ENCODE measurements around the gene ZNF484. TPM values are rescaled to one million over a fixed set of nuclear protein-coding genes. Genes with fewer than 3 reads are reported as not detected.
"Not testable (repeated sequence)": the region's sequence is repeated elsewhere in the genome, so short reads cannot be mapped to it uniquely, and the experiment has no call there.

Gene ZNF484
- total and polyA plus RNA-seq, 5 donors from 2014 or later: 3.7 to 16.5 (median 4.9) TPM

GRCh38 chr9:92796337-92796804 is 81.5 kb downstream of the ZNF484 start:
- not testable (repeated sequence) for H3K4me1 ChIP-seq (ENCODE audit: control insufficient read depth, insufficient read depth, low read length, poor library complexity, severe bottlenecking); ATAC-seq (ENCODE audit: low read depth in 2 of 2); H3K36me3 ChIP-seq (ENCODE audit: control insufficient read depth, insufficient read depth, low read length); H3K36me3 Mint-ChIP-seq; H3K9me3 ChIP-seq (ENCODE audit: control insufficient read depth in 2 of 2, low read length in 2 of 2); H3K27me3 ChIP-seq (ENCODE audit: control insufficient read depth, insufficient read depth, low read length); DNase-seq; H3K4me1 Mint-ChIP-seq; H3K27ac ChIP-seq (ENCODE audit: insufficient read depth, low read length, poor library complexity, severe bottlenecking); H3K4me3 Mint-ChIP-seq; H3K9me3 Mint-ChIP-seq; H3K4me3 ChIP-seq (ENCODE audit: low read depth, low read length)
- Mint-ChIP-seq H3K27me3 (peaks cover 36% of the 10 kb centered on the region), H3K27ac (peak overlapping the region in 1 of 3 donors; percentile 57)

- peaks cover 36% of the 10 kb centered on the region for H3K27me3 Mint-ChIP-seq
- no peak for ATAC-seq (ENCODE audit: low read depth in 2 of 2)
Measured at GRCh38 chr9:92795598-92796336, 82.1 kb downstream of the ZNF484 start.

More at GRCh38 chr9:92795598-92796336, 82.1 kb downstream of the ZNF484 start:
- Mint-ChIP-seq H3K4me3 (no peak overlapping the region), H3K27ac (peak overlapping the region in 1 of 3 donors; percentile 57), H3K9me3 (no peaks in the 10 kb centered on the region), H3K4me1 (peaks cover under 1 to 3% (median 2%) of the 10 kb centered on the region in 4 donors), H3K36me3 (no peaks in the 10 kb centered on the region)
- H3K27me3 ChIP-seq (ENCODE audit: control insufficient read depth, insufficient read depth, low read length): peaks cover 6% of the 10 kb centered on the region
- no peak overlapping the region for H3K4me3 ChIP-seq (ENCODE audit: low read depth, low read length)
- H3K36me3 ChIP-seq (ENCODE audit: control insufficient read depth, insufficient read depth, low read length): no peaks in the 10 kb centered on the region
- no peak overlapping the region for H3K27ac ChIP-seq (ENCODE audit: insufficient read depth, low read length, poor library complexity, severe bottlenecking)
- H3K9me3 ChIP-seq (ENCODE audit: control insufficient read depth in 2 of 2, low read length in 2 of 2): no peaks in the 10 kb centered on the region
- peaks cover under 1% of the 10 kb centered on the region for H3K4me1 ChIP-seq (ENCODE audit: control insufficient read depth, insufficient read depth, low read length, poor library complexity, severe bottlenecking)
- no peak for DNase-seq

Other genes starting within 250 kb of the ZNF484 start
- gene IPPK, start 207.9 kb downstream of the ZNF484 start, total RNA-seq: 9.2 TPM
- gene IPPK, start 207.9 kb downstream of the ZNF484 start, polyA plus RNA-seq: 1 to 10 TPM; 3.8 to 5.9 (median 5.4) TPM
- 29.3 TPM for gene BICD2, start 113.2 kb downstream of the ZNF484 start, total RNA-seq
- gene BICD2, start 113.2 kb downstream of the ZNF484 start, polyA plus RNA-seq: 1 to 10 TPM; 5.6 to 9.8 (median 7.6) TPM
- 188 TPM for gene FGD3, start 69.5 kb upstream of the ZNF484 start, total RNA-seq
- 100 to 1,000 TPM in 1 of 4 donors, 10 to 100 TPM in 3; 71.6 to 105 (median 87.2) TPM for gene FGD3, start 69.5 kb upstream of the ZNF484 start, polyA plus RNA-seq
- gene SUSD3, start 180.7 kb upstream of the ZNF484 start, total RNA-seq: 68.7 TPM
- gene SUSD3, start 180.7 kb upstream of the ZNF484 start, polyA plus RNA-seq: 100 to 1,000 TPM; 187 to 229 (median 210) TPM
- gene CARD19, start 218.2 kb upstream of the ZNF484 start, total RNA-seq: 60.0 TPM
- 10 to 100 TPM; 64.8 to 89.1 (median 75.3) TPM for gene CARD19, start 218.2 kb upstream of the ZNF484 start, polyA plus RNA-seq